ENCODE measurements around the gene PLA1A. TPM values are rescaled to one million over a fixed set of nuclear protein-coding genes. Genes with fewer than 3 reads are reported as not detected.

Gene PLA1A
- total and polyA plus RNA-seq, 2 of the 4 experiments (the other 2 are of a cell fraction): not detected

DNA sequence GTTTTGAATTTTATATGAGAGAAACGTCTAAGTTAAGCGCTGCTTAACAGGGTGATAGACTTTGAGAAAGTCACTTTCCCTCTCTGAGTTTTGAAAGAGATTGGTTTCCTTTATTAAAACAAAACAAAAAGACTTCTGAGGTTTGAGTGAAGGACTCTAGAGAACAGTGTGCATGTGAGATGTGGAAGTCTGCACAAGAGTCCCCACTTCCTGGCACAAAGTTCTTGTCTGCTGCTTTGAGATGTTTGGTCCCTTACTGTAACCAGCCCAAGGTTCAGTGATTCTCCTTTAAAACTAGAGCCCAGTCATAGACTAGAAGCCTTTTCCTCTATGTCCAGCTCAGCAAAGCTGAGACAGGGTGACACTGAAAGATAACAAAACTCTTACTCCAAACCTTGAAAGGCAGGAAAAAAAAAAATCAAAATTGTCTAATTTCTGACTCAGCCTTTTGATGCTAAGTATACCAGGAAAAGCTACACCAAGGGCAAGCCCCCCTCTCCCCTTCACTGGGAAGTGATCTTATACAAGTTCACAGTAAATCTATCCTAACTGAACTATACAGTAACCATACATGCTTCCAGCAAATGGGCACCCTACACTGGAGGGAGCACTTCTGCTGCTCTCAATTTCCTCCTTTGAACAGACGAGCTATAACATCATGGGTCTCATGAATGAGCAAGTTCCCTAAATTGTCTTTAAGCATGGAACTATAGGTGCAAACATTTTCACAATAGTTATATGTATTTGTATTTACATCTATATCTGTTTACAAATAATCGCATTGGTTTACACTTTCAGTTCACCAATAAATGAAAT, 60.4 kb downstream of the PLA1A start:
- no peaks in the 10 kb centered on the region for H3K79me1 ChIP-seq (ENCODE audit: low read depth in 1 of 2, low read length in 2 of 2)
- no peak overlapping the region for H2BK20ac ChIP-seq (ENCODE audit: low read depth, low read length)
- no peak overlapping the region for H3K27ac ChIP-seq (ENCODE audit: insufficient read depth, low read length)
- DNase-seq: no peak
- no peak overlapping the region for H2AK5ac ChIP-seq (ENCODE audit: low read depth, low read length)
- in situ Hi-C loops (cut with MboI; ENCODE audit: low sequenced_read_pairs): no loop called here
- no peaks in the 10 kb centered on the region for H4K20me1 ChIP-seq (ENCODE audit: insufficient read depth, low read length)
- intact Hi-C loops (cut with micrococcal nuclease): no loop called here
- H3K36me3 ChIP-seq (ENCODE audit: control insufficient read depth, insufficient read depth, low read length): no peaks in the 10 kb centered on the region
- H3K56ac ChIP-seq (ENCODE audit: extremely low read depth, insufficient read depth, low read length): no peak overlapping the region
- H3K9ac ChIP-seq (ENCODE audit: low read depth, low read length): no peak overlapping the region
- H2BK15ac ChIP-seq (ENCODE audit: low read depth, low read length): no peak overlapping the region
- BruUV-seq (replicated peaks): no TSS peak
- CTCF ChIA-PET: interaction anchor here (0.6 kb wide), 1 partner anchor 50 kb away, joined by 6 read pairs; no protein-coding TSS in a partner anchor
- no peak for ATAC-seq (ENCODE audit: low read depth)
- no peak overlapping the region for H3K23ac ChIP-seq (ENCODE audit: low read depth, low read length)
- no peak overlapping the region for H2BK5ac ChIP-seq (ENCODE audit: low read depth, low read length, poor library complexity, severe bottlenecking)
- no peak overlapping the region for H3K14ac ChIP-seq (replicated peaks; ENCODE audit: low read depth, low read length)
- H2BK120ac ChIP-seq (ENCODE audit: low read depth, low read length): no peak overlapping the region
- peaks cover 2% of the 10 kb centered on the region; the same call in 1 of the 2 replicates for H3K4me1 ChIP-seq (ENCODE audit: control insufficient read depth, insufficient read depth, low read length)
- no peak overlapping the region for H2AK9ac ChIP-seq (replicated peaks; ENCODE audit: low read depth, low read length, poor library complexity)
- no peaks in the 10 kb centered on the region for H3K9me1 ChIP-seq (ENCODE audit: insufficient read depth, low read length)
- peaks cover 8% of the 10 kb centered on the region for H3K27me3 ChIP-seq (ENCODE audit: control insufficient read depth, insufficient read depth, low read length)
- H4K5ac ChIP-seq (ENCODE audit: low read depth, low read length): no peak overlapping the region
- no peak overlapping the region for H4K8ac ChIP-seq (ENCODE audit: low read depth in 2 of 2, low read length in 2 of 2)
- WGBS, 2 experiments (ENCODE audit: extremely low coverage in 2 of 2, insufficient read length in 1 of 2): no CpG with 5 or more reads among the region's 4 CpGs
- no peak overlapping the region for H3K18ac ChIP-seq (ENCODE audit: low read depth, low read length)
- H3K4ac ChIP-seq (ENCODE audit: low read depth, low read length): no peak overlapping the region
- no peak overlapping the region for H2AFZ ChIP-seq (replicated peaks; ENCODE audit: low read length, poor library complexity)
- dilution Hi-C loops (cut with HindIII; ENCODE audit: low sequenced_read_pairs, unreplicated experiment): no loop called here
- H3K4me2 ChIP-seq (ENCODE audit: low read depth, low read length): no peak overlapping the region
- H4K91ac ChIP-seq (ENCODE audit: insufficient read depth, low read depth, low read length): no peak overlapping the region
- POLR2A ChIA-PET (ENCODE audit: unreplicated experiment): no interaction called here
- H3K4me3 ChIP-seq (ENCODE audit: insufficient read depth, low read depth, low read length): no peak overlapping the region
- 0 out of 2 replicates have a peak, but pooled peaks cover 2% of the 10 kb centered on the region for H3K9me3 ChIP-seq (ENCODE audit: control insufficient read depth, insufficient read depth, low read length)
- TF ChIP-seq BHLHE40 (IDR thresholded peaks at IDR 0.05; ENCODE audit: low read depth, low read length): no peak
- TF ChIP-seq, protein P1, sequence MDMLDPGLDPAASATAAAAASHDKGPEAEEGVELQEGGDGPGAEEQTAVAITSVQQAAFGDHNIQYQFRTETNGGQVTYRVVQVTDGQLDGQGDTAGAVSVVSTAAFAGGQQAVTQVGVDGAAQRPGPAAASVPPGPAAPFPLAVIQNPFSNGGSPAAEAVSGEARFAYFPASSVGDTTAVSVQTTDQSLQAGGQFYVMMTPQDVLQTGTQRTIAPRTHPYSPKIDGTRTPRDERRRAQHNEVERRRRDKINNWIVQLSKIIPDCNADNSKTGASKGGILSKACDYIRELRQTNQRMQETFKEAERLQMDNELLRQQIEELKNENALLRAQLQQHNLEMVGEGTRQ (IDR thresholded peaks at IDR 0.05; ENCODE audit: low read depth, low read length): no peak
- TF ChIP-seq, protein P2, sequence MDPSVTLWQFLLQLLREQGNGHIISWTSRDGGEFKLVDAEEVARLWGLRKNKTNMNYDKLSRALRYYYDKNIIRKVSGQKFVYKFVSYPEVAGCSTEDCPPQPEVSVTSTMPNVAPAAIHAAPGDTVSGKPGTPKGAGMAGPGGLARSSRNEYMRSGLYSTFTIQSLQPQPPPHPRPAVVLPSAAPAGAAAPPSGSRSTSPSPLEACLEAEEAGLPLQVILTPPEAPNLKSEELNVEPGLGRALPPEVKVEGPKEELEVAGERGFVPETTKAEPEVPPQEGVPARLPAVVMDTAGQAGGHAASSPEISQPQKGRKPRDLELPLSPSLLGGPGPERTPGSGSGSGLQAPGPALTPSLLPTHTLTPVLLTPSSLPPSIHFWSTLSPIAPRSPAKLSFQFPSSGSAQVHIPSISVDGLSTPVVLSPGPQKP (IDR thresholded peaks at IDR 0.05; ENCODE audit: borderline replicate concordance, low read depth, low read length): no peak
- TF ChIP-seq SMC3 (IDR thresholded peaks at IDR 0.05; ENCODE audit: low read depth, low read length): no peak
- no peak for TF ChIP-seq CEBPB (IDR thresholded peaks at IDR 0.05; ENCODE audit: low read depth, low read length)
- TF ChIP-seq CHD1 (IDR thresholded peaks at IDR 0.05; ENCODE audit: low read depth, low read length): no peak
- TF ChIP-seq FOS (IDR thresholded peaks at IDR 0.05; ENCODE audit: low read depth, low read length): no peak
- no peak for TF ChIP-seq RFX5 (IDR thresholded peaks at IDR 0.05; ENCODE audit: low read depth, low read length)
- no peak for TF ChIP-seq RAD21 (IDR thresholded peaks at IDR 0.05; ENCODE audit: low read length)
- no peak for TF ChIP-seq MXI1 (IDR thresholded peaks at IDR 0.05; ENCODE audit: borderline replicate concordance, low read depth, low read length)
- no peak for TF ChIP-seq POLR2A (IDR thresholded peaks at IDR 0.05; ENCODE audit: low read depth, low read length)
- TF ChIP-seq MAZ (IDR thresholded peaks at IDR 0.05; ENCODE audit: borderline replicate concordance, low read depth, low read length): no peak
- TF ChIP-seq NFE2L2 (IDR thresholded peaks at IDR 0.05; ENCODE audit: low read depth, low read length): no peak
- no peak for TF ChIP-seq MAFK (IDR thresholded peaks at IDR 0.05; ENCODE audit: low read depth, low read length)
- TF ChIP-seq, protein P3, sequence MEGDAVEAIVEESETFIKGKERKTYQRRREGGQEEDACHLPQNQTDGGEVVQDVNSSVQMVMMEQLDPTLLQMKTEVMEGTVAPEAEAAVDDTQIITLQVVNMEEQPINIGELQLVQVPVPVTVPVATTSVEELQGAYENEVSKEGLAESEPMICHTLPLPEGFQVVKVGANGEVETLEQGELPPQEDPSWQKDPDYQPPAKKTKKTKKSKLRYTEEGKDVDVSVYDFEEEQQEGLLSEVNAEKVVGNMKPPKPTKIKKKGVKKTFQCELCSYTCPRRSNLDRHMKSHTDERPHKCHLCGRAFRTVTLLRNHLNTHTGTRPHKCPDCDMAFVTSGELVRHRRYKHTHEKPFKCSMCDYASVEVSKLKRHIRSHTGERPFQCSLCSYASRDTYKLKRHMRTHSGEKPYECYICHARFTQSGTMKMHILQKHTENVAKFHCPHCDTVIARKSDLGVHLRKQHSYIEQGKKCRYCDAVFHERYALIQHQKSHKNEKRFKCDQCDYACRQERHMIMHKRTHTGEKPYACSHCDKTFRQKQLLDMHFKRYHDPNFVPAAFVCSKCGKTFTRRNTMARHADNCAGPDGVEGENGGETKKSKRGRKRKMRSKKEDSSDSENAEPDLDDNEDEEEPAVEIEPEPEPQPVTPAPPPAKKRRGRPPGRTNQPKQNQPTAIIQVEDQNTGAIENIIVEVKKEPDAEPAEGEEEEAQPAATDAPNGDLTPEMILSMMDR (conservative IDR thresholded peaks at IDR 0.05; ENCODE audit: low read depth, low read length): no peak

Measured in IMR-90 (cell line).